IMR-90 (cell line): ENCODE data around the gene FXN. TPM values are rescaled to one million over a fixed set of nuclear protein-coding genes. Genes with fewer than 3 reads are reported as not detected.

ENCODE experiments used
- ATAC-seq: fragments of 200-7000 bp; cut with Tn5 transposase; 2 replicates; pipeline ENCODE4 v1.9.1; 2020; ENCODE audit warnings: low read depth, mild to moderate bottlenecking, moderate library complexity
- BruUV-seq: library from RNA; stranded (reverse); fragments of 400-500 nt; replicated peaks from 2 replicates; lab custom pipeline; 2021; lab: Mats Ljungman, UMichigan
- CTCF ChIA-PET: fragments of 300-600 bp; formaldehyde crosslinking; extraction: SDS; loops from one replicate; lab custom pipeline; 2021; ENCODE audit warnings: antibody characterized with exemption; lab: Yijun Ruan, JAX
- POLR2A ChIA-PET: fragments of 300-600 bp; sonication (Branson Sonifier 250); formaldehyde crosslinking; loops from one replicate; lab custom pipeline; 2022; ENCODE audit warnings: antibody characterized with exemption; ENCODE audit not compliant: unreplicated experiment; lab: Charles Lee
- DNase-seq: peaks from one replicate; pipeline ENCODE4 v3.0.0; 2013
- H2AFZ ChIP-seq: replicated peaks from 2 replicates; pipeline ENCODE3; 2013; ENCODE audit warnings: low read length, mild to moderate bottlenecking; ENCODE audit not compliant: poor library complexity
- H2AK5ac ChIP-seq: 2 replicates; pipeline ENCODE4 v1.6.1; 2013; ENCODE audit warnings: low read depth, low read length, inconsistent platforms
- H2AK9ac ChIP-seq: replicated peaks from 2 replicates; pipeline ENCODE3; 2013; ENCODE audit warnings: mild to moderate bottlenecking, low read depth, low read length, moderate library complexity; ENCODE audit not compliant: poor library complexity
- H2BK120ac ChIP-seq: 2 replicates; pipeline ENCODE4 v1.6.1; 2013; ENCODE audit warnings: low read depth, low read length, inconsistent platforms
- H2BK15ac ChIP-seq: 3 replicates; pipeline ENCODE4 v1.6.1; 2013; ENCODE audit warnings: low read depth, low read length, inconsistent platforms
- H2BK20ac ChIP-seq: 2 replicates; pipeline ENCODE4 v1.6.1; 2013; ENCODE audit warnings: low read depth, mild to moderate bottlenecking, inconsistent platforms, low read length, moderate library complexity
- H2BK5ac ChIP-seq: 2 replicates; pipeline ENCODE4 v1.6.1; 2013; ENCODE audit warnings: mild to moderate bottlenecking, low read depth, low read length, inconsistent platforms; ENCODE audit not compliant: poor library complexity, severe bottlenecking
- H3K14ac ChIP-seq: replicated peaks from 2 replicates; pipeline ENCODE4 v1.6.1; 2013; ENCODE audit warnings: low read depth, low read length, inconsistent platforms
- H3K18ac ChIP-seq: 2 replicates; pipeline ENCODE4 v1.6.1; 2013; ENCODE audit warnings: low read depth, low read length, control low read depth
- H3K23ac ChIP-seq: 2 replicates; pipeline ENCODE4 v1.6.1; 2013; ENCODE audit warnings: low read depth, low read length, inconsistent platforms
- H3K27ac ChIP-seq: 2 replicates; pipeline ENCODE4 v1.5.1; 2013; ENCODE audit warnings: mild to moderate bottlenecking, control low read depth, low read length; ENCODE audit not compliant: insufficient read depth
- H3K27me3 ChIP-seq: 2 replicates; pipeline ENCODE4 v1.6.1; 2013; ENCODE audit warnings: low read length; ENCODE audit not compliant: control insufficient read depth, insufficient read depth
- H3K36me3 ChIP-seq: 2 replicates; pipeline ENCODE4 v1.6.1; 2013; ENCODE audit warnings: low read length, mixed read lengths; ENCODE audit not compliant: control insufficient read depth, insufficient read depth
- H3K4ac ChIP-seq: 2 replicates; pipeline ENCODE4 v1.6.1; 2013; ENCODE audit warnings: low read depth, low read length, inconsistent platforms
- H3K4me1 ChIP-seq: 2 replicates; pipeline ENCODE4 v1.6.1; 2013; ENCODE audit warnings: low read length, mixed read lengths; ENCODE audit not compliant: control insufficient read depth, insufficient read depth
- H3K4me2 ChIP-seq: 2 replicates; pipeline ENCODE4 v1.6.1; 2013; ENCODE audit warnings: low read depth, mild to moderate bottlenecking, control low read depth, low read length, moderate library complexity
- H3K4me3 ChIP-seq: 2 replicates; pipeline ENCODE4 v1.5.1; 2013; ENCODE audit warnings: low read depth, mild to moderate bottlenecking, control low read depth, low read length, moderate library complexity; ENCODE audit not compliant: insufficient read depth
- H3K56ac ChIP-seq: 2 replicates; pipeline ENCODE4 v1.6.1; 2013; ENCODE audit warnings: low read length, inconsistent platforms; ENCODE audit not compliant: insufficient read depth; ENCODE audit errors: extremely low read depth
- H3K79me1 ChIP-seq, 2 experiments: 2 replicates each; pipeline ENCODE4 v1.6.1; 2013; ENCODE audit warnings: low read length in 2 of 2, inconsistent platforms in 1 of 2, low read depth in 1 of 2
- H3K9ac ChIP-seq: 2 replicates; pipeline ENCODE4 v1.6.1; 2013; ENCODE audit warnings: low read depth, low read length, control low read depth
- H3K9me1 ChIP-seq: 2 replicates; pipeline ENCODE4 v1.6.1; 2013; ENCODE audit warnings: low read length, inconsistent platforms; ENCODE audit not compliant: insufficient read depth
- H3K9me3 ChIP-seq: 2 replicates; pipeline ENCODE4 v1.6.1; 2013; ENCODE audit warnings: low read length; ENCODE audit not compliant: control insufficient read depth, insufficient read depth
- H4K20me1 ChIP-seq: 2 replicates; pipeline ENCODE4 v1.6.1; 2013; ENCODE audit warnings: low read length, inconsistent platforms; ENCODE audit not compliant: insufficient read depth
- H4K5ac ChIP-seq: 2 replicates; pipeline ENCODE4 v1.6.1; 2013; ENCODE audit warnings: mild to moderate bottlenecking, low read depth, low read length, control low read depth
- H4K8ac ChIP-seq, 2 experiments: 2 replicates each; pipeline ENCODE4 v1.6.1; 2013; ENCODE audit warnings: low read depth in 2 of 2, low read length in 2 of 2, control low read depth in 1 of 2, inconsistent platforms in 1 of 2
- H4K91ac ChIP-seq: 2 replicates; pipeline ENCODE4 v1.6.1; 2013; ENCODE audit warnings: low read depth, low read length, inconsistent platforms; ENCODE audit not compliant: insufficient read depth
- BHLHE40 ChIP-seq: fragments of 150-350 bp; IDR thresholded peaks from 2 replicates; pipeline ENCODE4 v1.6.1; 2016; ENCODE audit warnings: mild to moderate bottlenecking, low read depth, low read length
- CEBPB ChIP-seq: IDR thresholded peaks from 2 replicates; pipeline ENCODE4 v1.6.1; 2012; ENCODE audit warnings: low read depth, low read length, improper control_type of control experiment
- FOS ChIP-seq: fragments of 150-350 bp; IDR thresholded peaks from 2 replicates; pipeline ENCODE4 v1.6.1; 2016; ENCODE audit warnings: low read depth, low read length
- MAFK ChIP-seq: IDR thresholded peaks from 2 replicates; pipeline ENCODE4 v1.6.1; 2012; ENCODE audit warnings: low read depth, low read length, improper control_type of control experiment
- MAZ ChIP-seq: IDR thresholded peaks from 2 replicates; pipeline ENCODE4 v1.6.1; 2012; ENCODE audit warnings: low read depth, mild to moderate bottlenecking, low read length, improper control_type of control experiment, moderate library complexity, borderline replicate concordance
- MXI1 ChIP-seq: IDR thresholded peaks from 2 replicates; pipeline ENCODE4 v1.6.1; 2012; ENCODE audit warnings: low read depth, mild to moderate bottlenecking, low read length, moderate library complexity, borderline replicate concordance
- NFE2L2 ChIP-seq: fragments of 150-350 bp; IDR thresholded peaks from 2 replicates; pipeline ENCODE4 v1.6.1; 2016; ENCODE audit warnings: low read depth, mild to moderate bottlenecking, low read length
- POLR2A ChIP-seq: IDR thresholded peaks from 2 replicates; pipeline ENCODE4 v1.6.1; 2012; ENCODE audit warnings: mild to moderate bottlenecking, low read depth, low read length
- RCOR1 ChIP-seq: IDR thresholded peaks from 2 replicates; pipeline ENCODE4 v1.6.1; 2012; ENCODE audit warnings: mild to moderate bottlenecking, low read length, improper control_type of control experiment; ENCODE audit not compliant: insufficient replicate concordance
- USF2 ChIP-seq: fragments of 150-350 bp; IDR thresholded peaks from 2 replicates; pipeline ENCODE4 v1.6.1; 2017; ENCODE audit warnings: mild to moderate bottlenecking, antibody characterized with exemption, low read length, low read depth
- WGBS, 2 experiments: methylation state at CpG; one replicate each; pipeline versions ENCODE4 v1.1.5 to v1.1.7; 2013; ENCODE audit warnings: missing lambda C conversion rate in 2 of 2; ENCODE audit not compliant: insufficient read length in 1 of 2; ENCODE audit errors: extremely low coverage in 2 of 2; 5-methylcytosine and 5-hydroxymethylcytosine counted together
- dilution Hi-C: fragments of 300-500 bp; cut with HindIII; formaldehyde crosslinking; loops from one replicate; pipeline ENCODE4 v1.14.3; 2018; ENCODE audit warnings: low sequenced_read_pairs; ENCODE audit not compliant: unreplicated experiment
- in situ Hi-C: fragments of 300-500 bp; cut with MboI; formaldehyde crosslinking; loops from 3 replicates; pipeline ENCODE4 v1.14.3; 2019; ENCODE audit warnings: low sequenced_read_pairs, inconsistent platforms, mixed read lengths
- intact Hi-C: fragments of 100-400 bp; cut with micrococcal nuclease; formaldehyde crosslinking; loops from 2 replicates; pipeline ENCODE4 v1.10.0; 2022
- polyA plus RNA-seq, 3 experiments: library from polyadenylated mRNA; depleted of rRNA; stranded (reverse); fragments of >200 nt; gene quantifications; 2 replicates each; pipeline ENCODE4 v1.2.3, GENCODE V29; 2012; ENCODE audit warnings: low replicate concordance in 1 of 3
- total RNA-seq: library from RNA; depleted of rRNA; stranded (reverse); fragments of >200 nt; gene quantifications from 2 replicates; pipeline ENCODE4 v1.2.3, GENCODE V29; 2012
- TF ChIP-seq, protein P1 (sequence below): conservative IDR thresholded peaks from 2 replicates; pipeline ENCODE4 v1.5.1; 2012; ENCODE audit warnings: mild to moderate bottlenecking, low read depth, low read length, improper control_type of control experiment
- TF ChIP-seq, protein P2 (sequence below): fragments of 150-350 bp; IDR thresholded peaks from 2 replicates; pipeline ENCODE4 v1.6.1; 2016; ENCODE audit warnings: low read depth, mild to moderate bottlenecking, low read length, moderate library complexity, borderline replicate concordance

The FXN gene
- total and polyA plus RNA-seq, 2 of the 4 experiments (the other 2 are of a cell fraction): 3.9 to 18.1 TPM

GRCh38 chr9:69078069-69078468, 42.5 kb downstream of the FXN start:
- Histone ChIP-seq H2BK120ac (no peak overlapping the region), H3K4me2 (no peak overlapping the region), H3K23ac (no peak overlapping the region), H4K91ac (no peak overlapping the region), H4K8ac (no peak overlapping the region), H3K27ac (no peak overlapping the region), H3K4me3 (no peak overlapping the region), H4K5ac (no peak overlapping the region), H2AK9ac (no peak overlapping the region), H2BK20ac (no peak overlapping the region), H4K20me1 (no peaks in the 10 kb centered on the region), H2BK5ac (no peak overlapping the region), H2AK5ac (no peak overlapping the region), H3K27me3 (no peaks in the 10 kb centered on the region), H3K9me1 (no peaks in the 10 kb centered on the region), H3K18ac (no peak overlapping the region), H3K9me3 (no peaks in the 10 kb centered on the region), H3K14ac (no peak overlapping the region), H3K36me3 (no peaks in the 10 kb centered on the region), H3K4me1 (peaks cover 4% of the 10 kb centered on the region; the same call in 1 of the 2 replicates), H2BK15ac (no peak overlapping the region), H3K9ac (no peak overlapping the region), H2AFZ (no peak overlapping the region), H3K56ac (no peak overlapping the region), H3K79me1 (no peaks in the 10 kb centered on the region), H3K4ac (no peak overlapping the region)
- in situ Hi-C loops: no loop called here
- intact Hi-C loops: no loop called here
- no TSS peak for BruUV-seq
- DNase-seq (no peak), ATAC-seq (no peak)
- POLR2A ChIA-PET: no interaction called here
- TF ChIP-seq RCOR1 (no peak), MXI1 (no peak), FOS (no peak), MAFK (no peak), NFE2L2 (no peak), CEBPB (no peak), POLR2A (no peak), USF2 (no peak), BHLHE40 (no peak), MAZ (no peak)
- TF ChIP-seq, protein P1, sequence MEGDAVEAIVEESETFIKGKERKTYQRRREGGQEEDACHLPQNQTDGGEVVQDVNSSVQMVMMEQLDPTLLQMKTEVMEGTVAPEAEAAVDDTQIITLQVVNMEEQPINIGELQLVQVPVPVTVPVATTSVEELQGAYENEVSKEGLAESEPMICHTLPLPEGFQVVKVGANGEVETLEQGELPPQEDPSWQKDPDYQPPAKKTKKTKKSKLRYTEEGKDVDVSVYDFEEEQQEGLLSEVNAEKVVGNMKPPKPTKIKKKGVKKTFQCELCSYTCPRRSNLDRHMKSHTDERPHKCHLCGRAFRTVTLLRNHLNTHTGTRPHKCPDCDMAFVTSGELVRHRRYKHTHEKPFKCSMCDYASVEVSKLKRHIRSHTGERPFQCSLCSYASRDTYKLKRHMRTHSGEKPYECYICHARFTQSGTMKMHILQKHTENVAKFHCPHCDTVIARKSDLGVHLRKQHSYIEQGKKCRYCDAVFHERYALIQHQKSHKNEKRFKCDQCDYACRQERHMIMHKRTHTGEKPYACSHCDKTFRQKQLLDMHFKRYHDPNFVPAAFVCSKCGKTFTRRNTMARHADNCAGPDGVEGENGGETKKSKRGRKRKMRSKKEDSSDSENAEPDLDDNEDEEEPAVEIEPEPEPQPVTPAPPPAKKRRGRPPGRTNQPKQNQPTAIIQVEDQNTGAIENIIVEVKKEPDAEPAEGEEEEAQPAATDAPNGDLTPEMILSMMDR: no peak
- TF ChIP-seq, protein P2, sequence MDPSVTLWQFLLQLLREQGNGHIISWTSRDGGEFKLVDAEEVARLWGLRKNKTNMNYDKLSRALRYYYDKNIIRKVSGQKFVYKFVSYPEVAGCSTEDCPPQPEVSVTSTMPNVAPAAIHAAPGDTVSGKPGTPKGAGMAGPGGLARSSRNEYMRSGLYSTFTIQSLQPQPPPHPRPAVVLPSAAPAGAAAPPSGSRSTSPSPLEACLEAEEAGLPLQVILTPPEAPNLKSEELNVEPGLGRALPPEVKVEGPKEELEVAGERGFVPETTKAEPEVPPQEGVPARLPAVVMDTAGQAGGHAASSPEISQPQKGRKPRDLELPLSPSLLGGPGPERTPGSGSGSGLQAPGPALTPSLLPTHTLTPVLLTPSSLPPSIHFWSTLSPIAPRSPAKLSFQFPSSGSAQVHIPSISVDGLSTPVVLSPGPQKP: no peak
- 43% methylated on average over 2 of the region's 2 CpGs; no CpG with 5 or more reads in 1 of the 2 experiments for WGBS, 2 experiments
- CTCF ChIA-PET: no interaction called here
- dilution Hi-C loops: no loop called here
